UCSD-AML1 (cell line): ENCODE measurements around the gene DDX39A.
"Not testable (repeated sequence)": the region's sequence is repeated elsewhere in the genome, so short reads cannot be mapped to it uniquely, and the experiment has no call there.

Source experiments
- DNase-seq: peaks from one replicate; lab custom pipeline; 2025; ENCODE audit not compliant: unreplicated experiment; lab: John Stamatoyannopoulos, UW

Gene DDX39A

GRCh38 chr19:14391156-14391821 lies 27.9 kb downstream of the DDX39A start:
- no peak for DNase-seq

GRCh38 chr19:14390548-14390947 lies 28.6 kb downstream of the DDX39A start:
- DNase-seq, result no peak

DNA sequence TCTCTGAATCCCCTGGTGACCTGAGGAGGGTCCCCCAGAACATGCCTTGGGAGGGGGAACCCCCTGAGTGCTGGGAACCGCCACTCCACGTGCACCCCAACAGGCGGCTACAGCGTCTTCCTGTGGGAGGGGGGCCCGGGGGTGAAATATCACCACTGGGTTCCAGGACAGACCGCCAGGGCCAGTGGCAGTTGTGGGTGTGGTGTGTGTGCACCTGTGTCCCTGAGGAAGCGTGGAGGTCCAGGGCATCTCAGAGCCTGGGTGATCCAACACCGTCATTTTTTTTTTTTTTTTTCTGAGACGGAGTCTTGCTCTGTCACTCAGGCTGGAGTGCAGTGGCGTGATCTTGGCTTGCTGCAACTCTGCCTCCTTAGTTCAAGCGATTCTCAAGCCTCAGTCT lies 33.6 kb downstream of the DDX39A start:
- DNase-seq, result no peak

DNA sequence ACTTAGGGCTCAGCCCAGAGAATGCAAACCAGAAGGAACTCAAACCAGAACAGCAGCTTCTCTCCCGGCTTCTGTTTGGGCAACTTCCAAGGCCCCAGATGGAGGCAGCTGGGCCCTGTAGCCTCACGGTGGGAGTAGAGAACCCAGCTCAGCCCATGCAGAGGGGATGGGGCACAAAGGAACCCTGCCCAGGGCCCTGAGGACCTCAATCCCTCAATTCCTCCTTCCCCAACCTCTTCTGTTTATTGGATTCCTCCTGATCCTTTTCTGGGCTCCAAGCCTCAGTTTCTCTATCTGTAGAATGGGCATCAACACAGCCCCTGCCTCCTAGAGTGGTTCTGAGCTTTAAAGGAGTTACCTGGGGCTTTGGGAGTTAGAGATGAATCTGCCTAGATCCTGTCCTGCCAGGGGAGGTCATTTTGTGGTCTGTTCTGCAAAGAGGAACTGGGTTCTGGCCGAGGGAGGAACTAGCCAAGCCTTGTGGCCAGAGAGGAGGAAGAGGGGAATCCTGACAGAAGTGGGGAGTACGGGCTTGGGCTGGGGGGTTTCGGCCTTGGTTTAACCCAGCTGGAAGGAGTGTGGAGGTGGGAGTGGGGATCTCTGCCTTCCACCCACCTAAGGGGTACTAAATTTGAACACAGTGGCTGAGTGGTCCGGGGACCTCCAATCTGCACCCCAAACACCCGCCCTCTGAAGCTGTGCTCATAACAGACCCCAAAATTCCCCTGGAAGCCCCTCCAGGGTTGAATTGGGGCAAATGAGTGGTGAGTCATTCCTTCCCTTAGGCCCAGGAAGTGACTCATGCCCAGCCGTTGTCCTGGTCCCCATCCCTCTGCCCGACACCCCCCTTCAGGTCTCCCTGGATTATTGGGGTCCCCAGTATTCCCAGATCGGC lies 35.2 kb downstream of the DDX39A start:
- DNase-seq, result peak; percentile 51

DNA sequence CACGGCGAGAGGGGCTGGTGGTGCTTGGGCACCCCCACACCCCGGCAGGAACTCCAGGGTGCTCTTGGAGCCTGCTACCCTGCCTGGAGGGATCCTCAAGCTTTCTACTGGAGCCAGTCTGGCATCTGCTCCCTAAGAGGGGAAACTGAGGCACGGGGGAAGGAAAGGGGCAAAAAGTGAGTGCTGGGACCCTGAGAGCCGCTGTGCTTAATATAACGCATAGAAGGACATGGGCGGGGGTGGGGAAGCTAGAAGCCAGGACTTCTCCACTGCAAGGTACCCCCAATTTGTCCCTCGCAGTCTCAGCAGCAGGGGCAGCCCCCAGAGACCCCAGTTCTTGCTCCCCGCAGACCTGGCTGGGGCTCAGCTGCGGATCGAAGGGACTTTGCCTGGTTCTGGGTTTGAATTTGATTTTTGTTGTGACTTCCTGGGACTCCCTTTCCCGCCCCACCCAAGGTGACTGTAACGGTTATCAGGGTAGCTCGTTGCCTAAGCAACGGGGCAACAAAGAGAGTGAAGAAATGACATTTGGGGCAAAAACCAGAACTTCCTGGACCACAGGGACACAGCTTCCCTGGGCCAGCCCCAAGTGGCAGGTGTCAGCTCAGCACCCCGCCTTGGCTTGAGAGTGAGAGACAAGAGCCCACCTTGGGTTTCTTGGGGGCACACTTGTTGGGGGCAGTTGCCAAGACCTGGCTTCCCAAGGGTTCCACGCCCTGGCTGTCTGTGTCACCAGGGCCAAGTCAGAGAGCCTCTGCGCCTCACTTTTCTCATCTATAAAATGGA lies 37.3 kb downstream of the DDX39A start:
- DNase-seq, result no peak

DNA sequence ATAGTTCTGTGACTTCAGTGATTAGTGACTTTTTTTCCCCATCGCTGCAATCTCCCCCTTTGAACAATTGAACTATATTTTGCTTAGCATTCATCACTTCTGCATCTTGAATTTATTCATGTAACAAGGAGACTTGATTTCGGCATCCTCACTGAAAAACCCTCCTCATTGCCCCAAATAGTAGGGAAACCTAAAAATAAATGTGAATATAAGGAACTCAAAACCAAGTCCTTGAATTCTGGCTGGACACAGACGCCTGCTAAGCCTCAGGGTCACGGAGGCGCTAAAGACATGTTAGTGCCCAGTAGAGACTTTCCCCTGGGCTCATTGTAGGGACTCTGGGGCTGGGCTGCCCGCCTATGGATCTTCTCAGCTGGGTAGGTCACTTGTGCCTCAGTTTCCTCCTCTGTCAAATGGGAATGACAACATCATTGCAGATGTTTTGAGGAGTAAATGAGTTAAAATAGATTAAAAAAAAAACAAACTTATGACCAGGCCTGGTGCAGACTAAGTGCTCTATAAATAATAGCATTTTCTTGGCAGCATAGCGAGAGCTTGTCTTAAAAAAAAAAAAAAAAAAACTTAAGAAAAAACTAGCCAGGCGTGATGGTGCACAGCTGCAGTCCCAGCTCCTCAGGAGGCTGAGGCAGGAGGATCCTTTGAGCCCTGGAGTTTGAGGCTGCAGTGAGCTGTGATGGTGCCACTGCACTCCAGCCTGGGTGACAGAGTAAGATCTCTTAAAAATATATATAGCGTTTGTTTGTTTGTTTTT lies 39.7 kb downstream of the DDX39A start:
- DNase-seq, result no peak

DNA sequence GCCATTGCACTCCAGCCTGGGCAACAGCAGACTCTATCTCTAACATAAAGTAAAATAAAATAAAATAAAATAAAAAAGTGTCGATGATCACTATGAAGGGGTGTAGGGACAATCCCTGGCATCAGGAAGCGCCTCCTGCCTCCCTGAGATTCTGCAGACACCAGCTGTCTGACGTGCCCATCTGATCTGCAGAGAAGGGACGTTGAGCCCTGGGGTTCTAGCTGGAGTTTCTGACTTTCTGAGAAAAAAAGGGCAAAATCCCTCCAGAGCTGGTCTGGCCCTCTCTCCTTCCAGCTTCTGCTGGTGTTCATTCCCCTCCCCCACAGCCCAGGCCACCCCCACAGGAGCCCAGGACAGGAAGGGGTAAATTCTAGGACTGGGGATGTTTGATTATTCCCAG lies 40.3 kb downstream of the DDX39A start:
- DNase-seq, result no peak

- no peak for DNase-seq
Observed at GRCh38 chr19:14377883-14378328, 41.2 kb downstream of the DDX39A start.

- no peak for DNase-seq
Observed at GRCh38 chr19:14375582-14376291, 43.4 kb downstream of the DDX39A start.

DNA sequence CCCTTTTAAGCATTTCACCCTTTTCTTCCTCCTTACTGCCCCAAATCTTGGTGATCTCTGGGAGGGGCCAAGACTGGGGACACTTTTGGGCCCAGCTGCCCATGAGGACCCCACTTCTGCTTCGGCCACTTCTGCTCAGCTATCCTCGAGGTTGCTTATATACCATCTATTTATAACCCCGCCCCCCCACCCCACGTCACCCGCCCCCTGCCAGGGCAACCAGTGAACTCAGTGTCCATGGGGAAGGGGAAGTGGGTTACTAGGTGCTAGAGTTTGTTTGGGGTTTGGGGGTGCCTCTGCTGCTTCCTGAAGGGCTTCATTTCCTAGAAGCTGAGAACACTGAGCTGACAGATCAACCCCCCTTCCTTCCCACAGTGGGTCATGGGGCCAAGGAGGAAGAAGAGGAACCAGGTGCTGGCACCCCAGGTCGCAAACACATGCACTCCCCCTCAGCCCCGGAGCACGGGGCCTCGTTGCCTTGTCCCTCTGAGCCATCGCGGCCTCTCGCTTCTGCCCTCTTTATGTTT lies 44.0 kb downstream of the DDX39A start:
- DNase-seq, result peak; percentile 86

- not testable (repeated sequence) for DNase-seq
Observed at GRCh38 chr19:14374313-14374712, 44.8 kb downstream of the DDX39A start.

- DNase-seq, result not testable (repeated sequence)
Observed at GRCh38 chr19:14372384-14373077, 46.6 kb downstream of the DDX39A start.

DNA sequence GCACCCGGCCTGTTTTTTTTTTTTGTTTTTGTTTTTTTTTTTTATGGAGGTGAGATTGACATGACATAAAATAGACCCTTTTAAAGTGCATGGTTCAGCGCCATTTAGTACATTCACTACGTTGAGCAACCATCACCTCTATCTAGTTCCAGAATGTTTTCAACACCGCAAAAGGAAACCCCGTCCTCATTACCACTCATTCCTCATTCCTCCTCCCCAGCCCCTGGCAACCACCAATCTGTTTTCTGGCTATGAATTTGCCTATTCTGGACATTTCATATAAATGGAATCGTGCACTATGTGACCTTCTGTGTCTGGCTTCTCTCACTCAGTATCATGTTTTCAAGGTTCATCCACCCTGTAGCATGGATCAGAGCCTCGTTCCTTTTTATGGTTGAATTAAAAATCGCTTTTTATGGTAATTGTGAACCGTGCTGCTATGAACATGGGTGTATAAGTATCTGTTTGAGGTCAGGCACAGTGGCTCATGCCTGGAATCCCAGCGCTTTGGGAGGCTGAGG lies 47.8 kb downstream of the DDX39A start:
- no peak for DNase-seq

DNA sequence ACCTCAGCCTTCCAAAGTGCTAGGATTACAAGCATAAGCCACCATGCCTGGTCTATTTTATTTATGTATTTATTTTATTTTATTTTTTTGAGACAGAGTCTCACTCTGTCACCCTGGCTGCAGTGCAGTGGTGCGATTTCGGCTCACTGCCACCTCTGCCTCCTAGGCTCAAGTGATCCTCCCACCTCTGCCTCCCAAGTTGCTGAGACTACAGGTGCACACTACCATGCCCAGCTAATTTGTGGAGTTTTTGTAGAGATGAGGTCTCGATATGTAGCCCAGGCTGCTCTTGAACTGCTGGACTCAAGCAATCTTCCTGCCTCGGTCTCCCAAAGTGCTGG lies 48.2 kb downstream of the DDX39A start:
- DNase-seq, result no peak

DNA sequence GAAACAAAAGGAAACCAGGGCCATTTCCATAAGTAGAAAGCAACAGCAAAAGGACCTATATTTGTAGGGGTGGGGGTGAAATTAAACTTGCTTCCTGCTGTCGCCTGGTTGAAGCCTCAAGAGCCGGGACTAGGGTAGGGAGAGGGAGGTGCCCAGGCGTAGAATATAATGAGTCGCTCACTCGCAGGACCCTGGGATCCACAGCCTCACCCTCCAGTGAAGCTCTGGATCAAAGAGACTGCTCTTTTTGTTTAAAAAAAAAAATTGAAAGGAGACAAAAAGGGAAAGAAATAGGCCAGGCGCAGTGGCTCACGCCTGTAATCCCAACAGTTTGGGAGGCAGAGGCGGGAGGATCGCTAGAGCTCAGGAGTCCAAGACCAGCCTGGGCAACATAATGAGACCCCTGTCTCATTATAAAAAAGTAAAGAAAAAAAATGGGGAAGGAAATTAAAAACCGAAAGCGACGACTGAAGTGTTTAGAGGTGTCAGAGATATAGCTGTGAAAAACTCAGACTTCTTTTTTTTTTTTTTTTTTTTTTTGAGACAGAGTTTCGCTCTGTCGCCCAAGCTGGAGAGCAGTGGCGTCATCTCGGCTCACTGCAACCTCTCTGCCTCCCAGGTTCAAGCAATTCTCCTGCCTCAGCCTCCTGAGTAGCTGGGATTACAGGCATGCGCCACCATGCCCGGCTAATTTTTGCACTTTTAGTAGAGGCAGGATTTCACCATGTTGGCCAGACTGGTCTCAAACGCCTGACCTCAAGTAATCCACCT lies 48.8 kb downstream of the DDX39A start:
- DNase-seq, result peak; percentile 54

DNA sequence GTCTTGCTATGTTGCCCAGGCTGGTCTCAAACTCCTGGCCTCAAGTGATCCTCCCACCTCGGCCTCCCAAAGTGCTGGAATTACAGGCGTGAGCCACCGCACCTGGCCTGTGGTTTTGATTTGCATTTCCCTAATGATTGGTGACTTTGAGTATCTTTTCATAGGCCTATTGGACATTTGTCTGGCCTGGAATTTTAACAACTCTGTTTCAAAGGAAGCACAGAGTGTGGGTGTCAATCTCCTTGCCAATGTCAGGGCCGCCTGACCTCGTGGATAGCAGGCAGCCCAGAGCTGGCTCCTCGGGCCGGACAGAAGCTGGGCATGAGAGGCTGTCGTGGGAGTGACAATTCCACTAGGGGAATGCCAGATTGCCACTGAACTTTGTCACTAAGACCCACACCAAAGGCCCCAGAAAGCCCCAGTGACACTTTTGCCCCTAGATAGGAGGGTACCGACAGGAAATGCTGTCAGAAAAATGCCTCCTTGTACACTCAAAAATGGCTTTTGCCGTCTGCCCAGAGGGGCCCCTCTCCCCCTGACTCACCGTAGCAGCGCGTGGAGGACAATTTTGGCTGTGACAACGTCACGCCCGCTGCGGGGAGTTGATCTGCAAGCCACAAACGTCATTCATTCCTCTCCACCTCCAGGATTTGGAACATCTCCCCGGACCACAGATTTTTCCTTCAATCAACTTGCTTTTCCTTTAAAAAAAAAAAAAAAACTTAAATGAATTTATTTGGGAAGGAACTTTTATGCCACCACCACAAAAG lies 49.6 kb downstream of the DDX39A start:
- peak; percentile 78 for DNase-seq

- no peak for DNase-seq
Observed at GRCh38 chr19:14368011-14368513, 51.1 kb downstream of the DDX39A start.
